Fibroblast of skin of back (primary cell): ENCODE data around the gene AHSG. TPM values are rescaled to one million over a fixed set of nuclear protein-coding genes. Genes with fewer than 3 reads are reported as not detected.
"Not testable (repeated sequence)": the region's sequence is repeated elsewhere in the genome, so short reads cannot be mapped to it uniquely, and the experiment has no call there.

ENCODE experiments used
- DNase-seq: peaks from one replicate; pipeline ENCODE4 v3.0.0-alpha.2; 2013
- polyA plus RNA-seq, 2 experiments: library from polyadenylated mRNA; unstranded; fragments of 120-200 nt; gene quantifications; one replicate each; pipeline ENCODE4 v1.2.1, GENCODE V29; 2013; ENCODE audit not compliant: insufficient read length in 2 of 2

Gene AHSG
- 0.07 TPM for polyA plus RNA-seq (2013, experiment 1 of 2; ENCODE audit: insufficient read length)
- polyA plus RNA-seq (2013, experiment 2 of 2; ENCODE audit: insufficient read length), result not detected

- DNase-seq, result no peak
Observed at GRCh38 chr3:186612721-186613636, at the start of gene AHSG. Gene AHSG, plus strand, starts transcription at chr3:186613060. Its CDS starts 82 bp downstream, at chr3:186613142.

- no peak for DNase-seq
Observed at GRCh38 chr3:186564586-186564985, 48.3 kb upstream of the AHSG start.

- DNase-seq, result no peak
Observed at GRCh38 chr3:186566772-186567071, 46.1 kb upstream of the AHSG start.

- peak; percentile 83 for DNase-seq
Observed at GRCh38 chr3:186567072-186567921, 45.6 kb upstream of the AHSG start, which contains the start of gene TBCCD1. Gene TBCCD1, minus strand, starts transcription at chr3:186567339. Its CDS starts 3,010 bp downstream, at chr3:186564329.

- not testable (repeated sequence) for DNase-seq
Observed at GRCh38 chr3:186569361-186569760, 43.5 kb upstream of the AHSG start.

GRCh38 chr3:186569779-186570095 is 43.1 kb upstream of the AHSG start:
- DNase-seq, result no peak

- DNase-seq, result peak; percentile 100
Observed at GRCh38 chr3:186570096-186570940, 42.5 kb upstream of the AHSG start, which contains the start of gene DNAJB11. Gene DNAJB11, plus strand, starts transcription at chr3:186570720. Its CDS starts 178 bp downstream, at chr3:186570898.

- DNase-seq, result no peak
Observed at GRCh38 chr3:186570941-186571643, 41.8 kb upstream of the AHSG start.

- no peak for DNase-seq
Observed at GRCh38 chr3:186571644-186572013, 41.2 kb upstream of the AHSG start.

- no peak for DNase-seq
Observed at GRCh38 chr3:186577521-186577920, 35.3 kb upstream of the AHSG start.

- no peak for DNase-seq
Observed at GRCh38 chr3:186580785-186581184, 32.1 kb upstream of the AHSG start.

GRCh38 chr3:186582541-186582940 is 30.3 kb upstream of the AHSG start:
- no peak for DNase-seq

GRCh38 chr3:186583831-186584230 is 29.0 kb upstream of the AHSG start:
- DNase-seq, result no peak

GRCh38 chr3:186586245-186586644 is 26.6 kb upstream of the AHSG start:
- DNase-seq, result not testable (repeated sequence)

- DNase-seq, result no peak
Observed at GRCh38 chr3:186587183-186587582, 25.7 kb upstream of the AHSG start.

- DNase-seq, result no peak
Observed at GRCh38 chr3:186588632-186589031, 24.2 kb upstream of the AHSG start.

- DNase-seq, result peak; percentile 12
Observed at GRCh38 chr3:186589121-186589520, 23.7 kb upstream of the AHSG start.

GRCh38 chr3:186589856-186590579 is 22.8 kb upstream of the AHSG start:
- no peak for DNase-seq

GRCh38 chr3:186590580-186591295 is 22.1 kb upstream of the AHSG start:
- no peak for DNase-seq

- DNase-seq, result no peak
Observed at GRCh38 chr3:186592682-186593081, 20.2 kb upstream of the AHSG start.
